ENCODE measurements around the gene NDUFS6.

Gene NDUFS6

DNA sequence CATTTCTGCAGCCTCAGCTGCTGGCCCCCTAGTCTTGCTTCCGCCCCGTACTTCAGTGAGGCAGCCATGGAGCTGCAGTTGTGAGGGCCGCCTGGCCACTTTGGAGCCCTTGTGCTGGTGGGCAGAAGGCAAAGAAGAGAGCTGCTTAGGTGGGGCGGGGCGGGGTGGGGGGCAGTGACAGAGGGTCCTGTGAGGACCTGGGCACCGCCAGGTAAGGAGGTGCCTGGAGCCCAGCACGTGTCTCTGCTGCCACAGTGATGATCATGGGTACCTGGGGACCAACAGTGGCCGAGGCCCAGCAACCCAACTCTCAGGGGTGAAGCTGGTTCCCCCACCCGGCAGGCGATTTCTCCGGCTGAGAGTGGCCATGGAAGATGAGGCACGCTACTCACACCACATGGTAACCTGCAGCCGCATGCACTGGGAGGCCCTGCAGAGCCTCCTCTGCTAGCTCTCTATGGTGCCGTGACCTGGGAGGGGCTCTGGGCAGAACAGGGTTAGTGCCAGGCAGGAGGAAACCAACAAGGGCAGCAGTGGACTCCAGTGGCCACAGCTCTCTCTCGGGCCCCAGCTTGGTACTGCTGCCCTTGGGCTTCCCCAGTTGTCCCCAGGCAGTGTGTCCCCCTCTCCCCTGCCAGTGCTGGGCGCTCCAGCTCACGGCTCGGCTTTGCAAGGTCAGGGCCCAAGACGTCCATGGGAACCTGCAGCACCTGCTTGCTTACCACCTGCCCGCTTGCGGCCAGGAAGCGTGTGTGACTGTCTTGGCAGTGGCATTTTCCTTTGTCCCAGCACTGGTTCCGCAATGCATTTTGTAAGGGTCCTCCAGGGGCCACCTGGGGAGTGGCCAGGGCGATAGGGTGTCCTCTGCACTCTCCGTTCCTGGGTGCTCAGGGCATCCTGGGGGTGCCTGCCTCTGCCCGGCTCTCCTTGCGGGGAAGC is 24.0 kb downstream of the NDUFS6 start:
- TF ChIP-seq, protein P1, sequence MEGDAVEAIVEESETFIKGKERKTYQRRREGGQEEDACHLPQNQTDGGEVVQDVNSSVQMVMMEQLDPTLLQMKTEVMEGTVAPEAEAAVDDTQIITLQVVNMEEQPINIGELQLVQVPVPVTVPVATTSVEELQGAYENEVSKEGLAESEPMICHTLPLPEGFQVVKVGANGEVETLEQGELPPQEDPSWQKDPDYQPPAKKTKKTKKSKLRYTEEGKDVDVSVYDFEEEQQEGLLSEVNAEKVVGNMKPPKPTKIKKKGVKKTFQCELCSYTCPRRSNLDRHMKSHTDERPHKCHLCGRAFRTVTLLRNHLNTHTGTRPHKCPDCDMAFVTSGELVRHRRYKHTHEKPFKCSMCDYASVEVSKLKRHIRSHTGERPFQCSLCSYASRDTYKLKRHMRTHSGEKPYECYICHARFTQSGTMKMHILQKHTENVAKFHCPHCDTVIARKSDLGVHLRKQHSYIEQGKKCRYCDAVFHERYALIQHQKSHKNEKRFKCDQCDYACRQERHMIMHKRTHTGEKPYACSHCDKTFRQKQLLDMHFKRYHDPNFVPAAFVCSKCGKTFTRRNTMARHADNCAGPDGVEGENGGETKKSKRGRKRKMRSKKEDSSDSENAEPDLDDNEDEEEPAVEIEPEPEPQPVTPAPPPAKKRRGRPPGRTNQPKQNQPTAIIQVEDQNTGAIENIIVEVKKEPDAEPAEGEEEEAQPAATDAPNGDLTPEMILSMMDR (IDR thresholded peaks at IDR 0.05; ENCODE audit: low read depth, low read length) = no peak
- H3K4me3 ChIP-seq (ENCODE audit: low read depth, low read length) = no peak overlapping the region

DNA sequence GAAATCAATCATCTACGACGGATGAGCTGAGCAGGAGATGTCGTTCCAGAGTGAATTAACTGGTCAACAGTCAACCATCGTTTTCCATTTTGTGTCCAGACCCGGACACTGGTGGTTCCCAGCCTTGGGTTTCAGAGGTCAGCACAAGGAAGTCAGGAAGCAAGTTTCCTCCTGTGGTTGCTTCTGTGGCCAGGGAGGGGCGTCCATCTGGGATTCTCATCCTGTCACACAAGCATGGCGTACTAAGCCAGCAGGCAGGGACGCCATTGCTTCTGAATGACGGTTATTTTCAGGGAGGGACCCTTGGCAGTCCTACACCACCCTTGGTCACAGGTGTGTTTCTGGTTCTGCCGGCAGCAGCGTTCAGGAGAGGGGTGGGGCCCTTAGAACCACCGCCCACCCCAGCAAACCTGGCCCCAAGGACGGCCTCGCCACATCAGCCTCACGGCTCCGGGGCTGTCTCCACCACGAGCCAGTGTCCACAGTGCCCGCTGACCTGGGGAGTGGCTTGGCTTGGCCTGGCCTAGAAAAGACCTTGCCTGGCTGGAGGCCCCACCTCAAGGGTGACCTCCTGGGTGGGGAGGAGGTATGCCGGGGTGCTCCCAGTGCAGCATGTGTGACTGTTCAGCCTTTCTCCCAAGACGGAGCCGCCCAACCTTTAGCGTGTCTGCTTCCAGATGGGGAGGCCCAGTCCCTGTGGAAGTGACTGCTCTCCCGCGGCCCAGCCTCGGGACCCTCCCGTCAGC is 25.2 kb downstream of the NDUFS6 start:
- TF ChIP-seq, protein P1 (IDR thresholded peaks at IDR 0.05; ENCODE audit: low read depth, low read length) = no peak
- no peak overlapping the region for H3K4me3 ChIP-seq (ENCODE audit: low read depth, low read length)

DNA sequence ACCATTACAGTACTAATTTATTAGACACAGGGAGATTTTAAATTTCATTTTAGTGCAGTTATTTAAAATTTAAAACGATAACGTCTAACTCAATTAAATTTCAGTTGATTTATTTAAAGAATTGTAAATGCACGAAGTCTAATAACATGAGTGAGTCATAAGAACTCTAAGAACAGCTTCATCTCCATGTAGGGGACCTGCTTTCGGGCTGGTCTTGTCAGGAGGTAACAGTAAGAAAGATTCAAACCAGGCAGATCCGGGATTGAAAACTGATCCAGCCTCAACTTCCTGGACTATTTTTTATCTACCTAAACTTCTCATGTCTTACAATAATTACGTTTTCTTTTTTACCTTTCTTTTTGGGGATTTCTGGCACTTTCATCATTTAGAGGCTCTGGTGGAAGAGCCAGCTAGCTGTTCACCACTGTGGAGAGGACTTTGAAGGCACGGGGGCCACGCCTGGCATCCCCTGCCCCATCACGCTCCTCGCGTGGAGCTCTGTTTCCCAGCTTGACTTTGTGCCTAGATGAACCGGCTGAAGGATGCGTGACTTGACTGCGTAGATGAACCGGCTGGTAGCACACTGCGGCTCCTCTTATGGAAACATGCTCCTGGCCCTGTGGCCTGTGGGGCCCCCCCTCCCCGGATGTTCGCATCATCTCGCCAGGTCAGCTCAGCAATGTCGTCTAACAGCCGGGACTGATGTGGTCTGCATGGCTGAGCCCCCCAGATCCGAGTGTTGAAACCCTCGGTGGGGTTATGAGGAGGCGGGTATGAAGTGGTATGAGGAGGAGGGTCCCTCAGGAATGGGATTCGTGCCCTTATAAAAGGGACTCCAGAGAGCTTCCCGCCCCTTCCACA is 26.0 kb downstream of the NDUFS6 start:
- H3K4me3 ChIP-seq (ENCODE audit: low read depth, low read length) = no peak overlapping the region
- TF ChIP-seq, protein P1 (IDR thresholded peaks at IDR 0.05; ENCODE audit: low read depth, low read length) = no peak

DNA sequence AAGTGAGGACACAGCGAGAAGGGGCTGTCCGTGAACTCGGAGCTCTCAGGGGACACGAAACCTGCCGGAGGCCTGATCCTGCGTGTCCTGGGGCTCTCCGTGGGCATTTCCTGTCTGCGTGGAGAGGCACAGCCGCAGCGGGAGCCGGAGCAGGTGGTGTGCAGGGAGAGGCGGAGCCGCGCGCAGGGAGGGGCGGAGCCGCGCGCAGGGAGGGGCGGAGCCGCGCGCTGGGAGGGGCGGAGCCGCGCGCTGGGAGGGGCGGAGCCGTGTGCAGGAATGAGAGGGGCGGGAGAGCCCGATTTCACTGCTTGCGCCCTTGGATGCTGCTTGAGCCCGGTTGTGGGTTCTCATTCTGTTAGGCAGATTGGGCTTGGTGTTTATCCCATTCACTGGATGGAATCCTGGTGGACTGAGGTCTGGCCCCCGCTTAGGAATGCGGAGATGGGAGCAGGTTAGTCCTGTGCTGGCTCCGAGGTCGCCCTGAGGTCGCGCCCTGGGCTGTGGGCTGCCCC is 26.7 kb downstream of the NDUFS6 start:
- no peak overlapping the region for H3K4me3 ChIP-seq (ENCODE audit: low read depth, low read length)
- TF ChIP-seq, protein P1 (IDR thresholded peaks at IDR 0.05; ENCODE audit: low read depth, low read length) = no peak

DNA sequence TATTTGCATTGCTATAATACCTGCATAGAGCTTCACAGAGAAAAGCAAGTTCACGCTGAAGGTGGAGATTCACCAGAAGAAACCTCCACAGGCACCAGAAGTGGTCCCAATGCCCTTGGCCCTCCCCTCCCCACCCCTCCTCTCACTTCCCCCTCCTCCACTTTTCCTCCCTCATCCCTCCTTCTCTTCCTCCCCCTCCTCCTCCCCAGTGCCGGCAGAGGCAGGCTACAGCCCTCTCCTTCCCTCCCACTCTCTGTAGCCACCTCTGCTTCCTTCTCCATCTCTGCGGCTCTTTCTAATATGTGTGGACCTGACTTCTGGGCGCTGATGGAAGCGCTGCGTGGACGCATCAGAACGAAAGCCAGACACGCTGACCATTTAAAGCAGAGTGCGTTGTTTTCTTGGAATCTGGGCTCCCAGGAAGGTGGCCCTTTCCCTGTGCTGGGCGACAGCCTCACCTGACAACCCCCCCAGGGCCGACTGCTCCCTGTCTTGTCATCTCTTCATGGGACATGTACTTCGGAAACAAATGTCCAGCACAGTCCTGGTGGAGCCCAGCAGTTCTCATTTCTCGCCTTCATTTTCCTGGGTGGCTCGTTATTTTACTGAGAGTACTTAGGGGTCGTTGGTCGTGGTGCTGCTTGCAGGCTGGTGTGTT is 29.5 kb downstream of the NDUFS6 start:
- no peak overlapping the region for H3K4me3 ChIP-seq (ENCODE audit: low read depth, low read length)
- TF ChIP-seq, protein P1 (IDR thresholded peaks at IDR 0.05; ENCODE audit: low read depth, low read length) = no peak

DNA sequence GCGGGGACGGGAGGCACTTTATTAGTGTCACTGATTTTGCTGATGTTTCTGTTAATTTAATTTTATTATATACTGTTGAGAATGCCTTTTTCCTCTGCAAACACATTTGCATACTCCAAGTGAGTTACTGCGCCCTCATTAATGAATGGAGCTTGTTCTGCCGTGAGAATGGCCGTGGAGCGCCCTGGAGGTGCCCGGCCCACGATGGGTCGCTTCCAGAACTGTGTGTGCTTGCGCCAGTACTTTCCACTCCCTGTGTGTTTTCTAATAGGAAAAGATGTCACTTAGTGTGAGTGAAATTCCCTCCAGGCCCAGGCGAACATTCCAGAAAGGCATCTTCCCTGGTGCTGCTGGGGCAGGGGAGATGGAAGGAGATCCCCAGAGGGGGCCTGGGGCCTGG is 30.1 kb downstream of the NDUFS6 start:
- H3K4me3 ChIP-seq (ENCODE audit: low read depth, low read length) = no peak overlapping the region
- TF ChIP-seq, protein P1 (IDR thresholded peaks at IDR 0.05; ENCODE audit: low read depth, low read length) = no peak

Measured in WI38 (cell line).